A549 (cell line): Measurements from ENCODE around the gene GORASP2. TPM values are rescaled to one million over a fixed set of nuclear protein-coding genes. Genes with fewer than 3 reads are reported as not detected.

Source experiments
- ESRRA ChIP-seq: fragments of 150-350 bp; IDR thresholded peaks from 2 replicates; pipeline ENCODE4 v1.6.1; 2014; ENCODE audit warnings: mild to moderate bottlenecking, low read length, borderline replicate concordance
- FOSB ChIP-seq: fragments of 250-450 bp; sonication (Bioruptor Pico); IDR thresholded peaks from 2 replicates; pipeline ENCODE4 v1.5.0; 2020; ENCODE audit warnings: mild to moderate bottlenecking, moderate library complexity
- HEYL ChIP-seq: fragments of 250-450 bp; sonication (Bioruptor Pico); IDR thresholded peaks from 2 replicates; pipeline ENCODE4 v1.8.0; 2021; ENCODE audit warnings: mild to moderate bottlenecking, moderate library complexity
- HOXB5 ChIP-seq: fragments of 250-450 bp; sonication (Bioruptor Pico); IDR thresholded peaks from 2 replicates; pipeline ENCODE4 v1.5.0; 2020; ENCODE audit warnings: mild to moderate bottlenecking, moderate library complexity
- JUN ChIP-seq, 2 experiments: fragments of >200 bp; sonication (Bioruptor Twin); formaldehyde crosslinking; IDR thresholded peaks; 2 replicates in 1 of 2; 3 replicates in 1 of 2; pipeline ENCODE4 v1.6.1; 2016 to 2017
- PHF8 ChIP-seq: fragments of 200-600 bp; sonication (generic); IDR thresholded peaks from 2 replicates; pipeline ENCODE4 v1.6.1; 2016; ENCODE audit warnings: low read depth, mild to moderate bottlenecking, antibody characterized with exemption, moderate library complexity, borderline replicate concordance
- SMC3 ChIP-seq: fragments of >200 bp; sonication (Bioruptor Twin); formaldehyde crosslinking; IDR thresholded peaks from 3 replicates; pipeline ENCODE4 v1.6.1; 2018; ENCODE audit warnings: inconsistent platforms
- SREBF2 ChIP-seq: fragments of 450-650 bp; IDR thresholded peaks from 2 replicates; pipeline ENCODE4 v1.6.1; 2014; ENCODE audit warnings: mild to moderate bottlenecking, moderate library complexity
- ZNF302 ChIP-seq: fragments of 250-450 bp; sonication (Bioruptor Pico); IDR thresholded peaks from 2 replicates; pipeline ENCODE4 v1.9.0; 2021; ENCODE audit warnings: inconsistent platforms, mild to moderate bottlenecking, moderate library complexity
- ZSCAN20 ChIP-seq: fragments of 250-450 bp; sonication (Bioruptor Pico); IDR thresholded peaks from 2 replicates; pipeline ENCODE4 v1.8.0; 2022; ENCODE audit warnings: mild to moderate bottlenecking, moderate library complexity
- polyA plus RNA-seq, 4 experiments: library from polyadenylated mRNA; depleted of rRNA in 3 of 4; stranded (reverse); fragments of >200 nt; fragmentation: RNase III in 1 of 4; extraction: RNeasy Plus Mini Kit Qiagen cat#74134 plus additional on column Dnase treatment in 1 of 4; gene quantifications; 2 replicates in 3 of 4; 3 replicates in 1 of 4; pipeline ENCODE4 v1.2.3, GENCODE V29; 2011 to 2017
- TF ChIP-seq, protein P1 (sequence below): fragments of 250-450 bp; sonication (Bioruptor Pico); IDR thresholded peaks from 2 replicates; pipeline ENCODE4 v1.5.0; 2021; ENCODE audit warnings: mild to moderate bottlenecking, moderate library complexity, borderline replicate concordance
- TF ChIP-seq, protein P2 (sequence below): fragments of 200-600 bp; sonication (generic); IDR thresholded peaks from 2 replicates; pipeline ENCODE4 v1.6.1; 2016; ENCODE audit warnings: antibody characterized with exemption, mild to moderate bottlenecking, moderate library complexity
- TF ChIP-seq, protein P3 (sequence below): fragments of >200 bp; sonication (Bioruptor Twin); formaldehyde crosslinking; IDR thresholded peaks from 3 replicates; pipeline ENCODE4 v1.5.1; 2016
- TF ChIP-seq, protein P4 (sequence below): IDR thresholded peaks from 2 replicates; pipeline ENCODE4 v1.6.1; 2012
- TF ChIP-seq, protein P5 (sequence below): IDR thresholded peaks from 2 replicates; pipeline ENCODE4 v1.6.1; 2012
- TF ChIP-seq, protein P6 (sequence below): fragments of 450-650 bp; IDR thresholded peaks from 2 replicates; pipeline ENCODE4 v1.6.1; 2014; ENCODE audit warnings: antibody characterized with exemption
- TF ChIP-seq, protein P7 (sequence below): fragments of 150-350 bp; IDR thresholded peaks from 2 replicates; pipeline ENCODE4 v1.6.1; 2014; ENCODE audit warnings: low read depth, mild to moderate bottlenecking, low read length
- TF ChIP-seq, protein P8 (sequence below): fragments of 250-450 bp; sonication (Bioruptor Pico); IDR thresholded peaks from 2 replicates; pipeline ENCODE4 v1.5.0; 2020; ENCODE audit warnings: low read depth, mild to moderate bottlenecking, moderate library complexity

GORASP2 gene
- polyA plus RNA-seq, 2 of the 4 experiments (the other 2 are of a cell fraction) = 90.5 to 179 TPM

DNA sequence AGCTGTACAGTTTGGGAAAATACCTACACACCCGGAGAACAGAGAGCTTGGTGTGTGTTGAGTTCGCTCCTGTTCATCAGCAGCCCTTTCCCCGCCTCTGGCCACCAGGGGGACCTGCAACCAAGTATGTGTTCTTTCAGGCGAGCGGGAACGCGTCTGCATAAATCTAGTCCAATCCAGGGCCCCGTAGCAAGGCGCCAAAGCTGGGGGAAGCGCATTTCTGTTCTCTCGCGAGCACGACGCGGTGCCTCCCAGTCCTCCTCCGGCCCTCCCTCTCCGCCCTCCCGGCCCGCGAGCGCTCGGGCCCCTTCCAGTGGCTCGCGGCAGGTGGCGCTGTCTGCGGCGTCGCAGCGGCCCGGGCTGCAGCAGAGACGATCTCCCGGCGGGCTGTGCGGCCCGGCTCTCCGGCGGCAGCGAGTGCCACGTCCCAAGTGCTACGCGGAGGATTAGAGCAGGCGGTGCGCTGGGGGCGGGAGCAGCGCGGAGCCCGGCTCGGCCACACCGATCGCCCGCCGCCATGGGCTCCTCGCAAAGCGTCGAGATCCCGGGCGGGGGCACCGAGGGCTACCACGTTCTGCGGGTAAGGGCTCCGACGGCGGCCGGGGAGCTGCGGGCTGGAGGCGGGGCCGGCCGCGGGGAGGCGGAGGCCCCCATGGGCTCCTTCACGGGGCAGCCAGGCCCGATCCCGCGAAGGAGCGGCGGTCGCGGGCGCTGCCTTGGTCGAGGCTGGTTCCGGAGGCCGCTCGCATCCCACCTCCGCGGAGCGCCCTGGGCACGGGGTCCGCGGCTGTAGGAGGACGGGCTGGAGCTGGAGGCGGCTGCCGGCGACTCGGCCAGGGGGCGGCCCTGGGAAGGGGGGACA, at the start of gene GORASP2 (continued):
- TF ChIP-seq, protein P1, sequence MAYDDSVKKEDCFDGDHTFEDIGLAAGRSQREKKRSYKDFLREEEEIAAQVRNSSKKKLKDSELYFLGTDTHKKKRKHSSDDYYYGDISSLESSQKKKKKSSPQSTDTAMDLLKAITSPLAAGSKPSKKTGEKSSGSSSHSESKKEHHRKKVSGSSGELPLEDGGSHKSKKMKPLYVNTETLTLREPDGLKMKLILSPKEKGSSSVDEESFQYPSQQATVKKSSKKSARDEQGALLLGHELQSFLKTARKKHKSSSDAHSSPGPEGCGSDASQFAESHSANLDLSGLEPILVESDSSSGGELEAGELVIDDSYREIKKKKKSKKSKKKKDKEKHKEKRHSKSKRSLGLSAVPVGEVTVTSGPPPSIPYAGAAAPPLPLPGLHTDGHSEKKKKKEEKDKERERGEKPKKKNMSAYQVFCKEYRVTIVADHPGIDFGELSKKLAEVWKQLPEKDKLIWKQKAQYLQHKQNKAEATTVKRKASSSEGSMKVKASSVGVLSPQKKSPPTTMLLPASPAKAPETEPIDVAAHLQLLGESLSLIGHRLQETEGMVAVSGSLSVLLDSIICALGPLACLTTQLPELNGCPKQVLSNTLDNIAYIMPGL (CRISPR knock-in tag) = peak; percentile 65; the same call in 1 of the 2 replicates
- peak; percentile 48 for TF ChIP-seq SMC3
- TF ChIP-seq, protein P2, sequence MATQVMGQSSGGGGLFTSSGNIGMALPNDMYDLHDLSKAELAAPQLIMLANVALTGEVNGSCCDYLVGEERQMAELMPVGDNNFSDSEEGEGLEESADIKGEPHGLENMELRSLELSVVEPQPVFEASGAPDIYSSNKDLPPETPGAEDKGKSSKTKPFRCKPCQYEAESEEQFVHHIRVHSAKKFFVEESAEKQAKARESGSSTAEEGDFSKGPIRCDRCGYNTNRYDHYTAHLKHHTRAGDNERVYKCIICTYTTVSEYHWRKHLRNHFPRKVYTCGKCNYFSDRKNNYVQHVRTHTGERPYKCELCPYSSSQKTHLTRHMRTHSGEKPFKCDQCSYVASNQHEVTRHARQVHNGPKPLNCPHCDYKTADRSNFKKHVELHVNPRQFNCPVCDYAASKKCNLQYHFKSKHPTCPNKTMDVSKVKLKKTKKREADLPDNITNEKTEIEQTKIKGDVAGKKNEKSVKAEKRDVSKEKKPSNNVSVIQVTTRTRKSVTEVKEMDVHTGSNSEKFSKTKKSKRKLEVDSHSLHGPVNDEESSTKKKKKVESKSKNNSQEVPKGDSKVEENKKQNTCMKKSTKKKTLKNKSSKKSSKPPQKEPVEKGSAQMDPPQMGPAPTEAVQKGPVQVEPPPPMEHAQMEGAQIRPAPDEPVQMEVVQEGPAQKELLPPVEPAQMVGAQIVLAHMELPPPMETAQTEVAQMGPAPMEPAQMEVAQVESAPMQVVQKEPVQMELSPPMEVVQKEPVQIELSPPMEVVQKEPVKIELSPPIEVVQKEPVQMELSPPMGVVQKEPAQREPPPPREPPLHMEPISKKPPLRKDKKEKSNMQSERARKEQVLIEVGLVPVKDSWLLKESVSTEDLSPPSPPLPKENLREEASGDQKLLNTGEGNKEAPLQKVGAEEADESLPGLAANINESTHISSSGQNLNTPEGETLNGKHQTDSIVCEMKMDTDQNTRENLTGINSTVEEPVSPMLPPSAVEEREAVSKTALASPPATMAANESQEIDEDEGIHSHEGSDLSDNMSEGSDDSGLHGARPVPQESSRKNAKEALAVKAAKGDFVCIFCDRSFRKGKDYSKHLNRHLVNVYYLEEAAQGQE = peak; percentile 78
- TF ChIP-seq SREBF2 = no peak
- no peak for TF ChIP-seq ZSCAN20 (CRISPR knock-in tag)
- TF ChIP-seq, protein P3, sequence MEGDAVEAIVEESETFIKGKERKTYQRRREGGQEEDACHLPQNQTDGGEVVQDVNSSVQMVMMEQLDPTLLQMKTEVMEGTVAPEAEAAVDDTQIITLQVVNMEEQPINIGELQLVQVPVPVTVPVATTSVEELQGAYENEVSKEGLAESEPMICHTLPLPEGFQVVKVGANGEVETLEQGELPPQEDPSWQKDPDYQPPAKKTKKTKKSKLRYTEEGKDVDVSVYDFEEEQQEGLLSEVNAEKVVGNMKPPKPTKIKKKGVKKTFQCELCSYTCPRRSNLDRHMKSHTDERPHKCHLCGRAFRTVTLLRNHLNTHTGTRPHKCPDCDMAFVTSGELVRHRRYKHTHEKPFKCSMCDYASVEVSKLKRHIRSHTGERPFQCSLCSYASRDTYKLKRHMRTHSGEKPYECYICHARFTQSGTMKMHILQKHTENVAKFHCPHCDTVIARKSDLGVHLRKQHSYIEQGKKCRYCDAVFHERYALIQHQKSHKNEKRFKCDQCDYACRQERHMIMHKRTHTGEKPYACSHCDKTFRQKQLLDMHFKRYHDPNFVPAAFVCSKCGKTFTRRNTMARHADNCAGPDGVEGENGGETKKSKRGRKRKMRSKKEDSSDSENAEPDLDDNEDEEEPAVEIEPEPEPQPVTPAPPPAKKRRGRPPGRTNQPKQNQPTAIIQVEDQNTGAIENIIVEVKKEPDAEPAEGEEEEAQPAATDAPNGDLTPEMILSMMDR = peak; percentile 93
- TF ChIP-seq, protein P4, sequence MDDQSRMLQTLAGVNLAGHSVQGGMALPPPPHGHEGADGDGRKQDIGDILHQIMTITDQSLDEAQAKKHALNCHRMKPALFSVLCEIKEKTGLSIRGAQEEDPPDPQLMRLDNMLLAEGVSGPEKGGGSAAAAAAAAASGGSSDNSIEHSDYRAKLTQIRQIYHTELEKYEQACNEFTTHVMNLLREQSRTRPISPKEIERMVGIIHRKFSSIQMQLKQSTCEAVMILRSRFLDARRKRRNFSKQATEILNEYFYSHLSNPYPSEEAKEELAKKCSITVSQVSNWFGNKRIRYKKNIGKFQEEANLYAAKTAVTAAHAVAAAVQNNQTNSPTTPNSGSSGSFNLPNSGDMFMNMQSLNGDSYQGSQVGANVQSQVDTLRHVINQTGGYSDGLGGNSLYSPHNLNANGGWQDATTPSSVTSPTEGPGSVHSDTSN = no peak
- no peak for TF ChIP-seq HOXB5
- TF ChIP-seq HEYL = no peak
- TF ChIP-seq, protein P5, sequence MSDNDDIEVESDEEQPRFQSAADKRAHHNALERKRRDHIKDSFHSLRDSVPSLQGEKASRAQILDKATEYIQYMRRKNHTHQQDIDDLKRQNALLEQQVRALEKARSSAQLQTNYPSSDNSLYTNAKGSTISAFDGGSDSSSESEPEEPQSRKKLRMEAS = peak; percentile 95
- TF ChIP-seq ZNF302 (CRISPR knock-in tag) = no peak
- peak; percentile 98 for TF ChIP-seq PHF8
- TF ChIP-seq, protein P6, sequence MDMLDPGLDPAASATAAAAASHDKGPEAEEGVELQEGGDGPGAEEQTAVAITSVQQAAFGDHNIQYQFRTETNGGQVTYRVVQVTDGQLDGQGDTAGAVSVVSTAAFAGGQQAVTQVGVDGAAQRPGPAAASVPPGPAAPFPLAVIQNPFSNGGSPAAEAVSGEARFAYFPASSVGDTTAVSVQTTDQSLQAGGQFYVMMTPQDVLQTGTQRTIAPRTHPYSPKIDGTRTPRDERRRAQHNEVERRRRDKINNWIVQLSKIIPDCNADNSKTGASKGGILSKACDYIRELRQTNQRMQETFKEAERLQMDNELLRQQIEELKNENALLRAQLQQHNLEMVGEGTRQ = no peak
- no peak for TF ChIP-seq FOSB (CRISPR knock-in tag)
- TF ChIP-seq, protein P7, sequence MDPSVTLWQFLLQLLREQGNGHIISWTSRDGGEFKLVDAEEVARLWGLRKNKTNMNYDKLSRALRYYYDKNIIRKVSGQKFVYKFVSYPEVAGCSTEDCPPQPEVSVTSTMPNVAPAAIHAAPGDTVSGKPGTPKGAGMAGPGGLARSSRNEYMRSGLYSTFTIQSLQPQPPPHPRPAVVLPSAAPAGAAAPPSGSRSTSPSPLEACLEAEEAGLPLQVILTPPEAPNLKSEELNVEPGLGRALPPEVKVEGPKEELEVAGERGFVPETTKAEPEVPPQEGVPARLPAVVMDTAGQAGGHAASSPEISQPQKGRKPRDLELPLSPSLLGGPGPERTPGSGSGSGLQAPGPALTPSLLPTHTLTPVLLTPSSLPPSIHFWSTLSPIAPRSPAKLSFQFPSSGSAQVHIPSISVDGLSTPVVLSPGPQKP = no peak
- no peak for TF ChIP-seq ESRRA
- TF ChIP-seq, protein P8, sequence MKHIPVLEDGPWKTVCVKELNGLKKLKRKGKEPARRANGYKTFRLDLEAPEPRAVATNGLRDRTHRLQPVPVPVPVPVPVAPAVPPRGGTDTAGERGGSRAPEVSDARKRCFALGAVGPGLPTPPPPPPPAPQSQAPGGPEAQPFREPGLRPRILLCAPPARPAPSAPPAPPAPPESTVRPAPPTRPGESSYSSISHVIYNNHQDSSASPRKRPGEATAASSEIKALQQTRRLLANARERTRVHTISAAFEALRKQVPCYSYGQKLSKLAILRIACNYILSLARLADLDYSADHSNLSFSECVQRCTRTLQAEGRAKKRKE = 0 out of 2 replicates have a peak, but pooled peaks have one; percentile 29
- peak; percentile 62 to 94 for TF ChIP-seq JUN (IDR thresholded peaks at IDR 0.05)
